SK-N-DZ (cell line): ENCODE measurements around the gene PPP1R14B.
A peak's percentile ranks its signal among the peaks of the same experiment; 100 is the strongest.

ENCODE experiments used
- DNase-seq: peaks from one replicate; pipeline ENCODE4 v3.0.0-alpha.2; 2015; ENCODE audit warnings: low spot score

PPP1R14B gene

DNA sequence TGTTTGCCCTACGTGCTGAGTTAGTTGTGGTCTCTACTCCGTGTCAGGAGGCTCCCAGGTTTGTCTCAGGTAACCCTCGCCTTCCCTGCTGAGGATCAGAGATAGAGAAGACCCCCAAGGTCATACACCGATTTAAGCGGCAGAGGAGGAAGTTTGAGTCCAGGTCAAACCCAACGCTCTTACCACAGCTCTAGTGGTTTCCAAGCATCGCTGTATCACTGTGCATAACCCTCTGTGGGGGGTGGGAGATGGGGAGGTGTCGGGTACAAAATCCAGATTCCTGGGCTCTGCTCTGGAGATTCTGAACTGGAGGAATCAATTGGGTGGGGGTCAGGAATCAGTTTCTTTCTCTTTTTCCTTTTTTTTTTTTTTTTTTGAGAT, 15.8 kb downstream of the PPP1R14B start:
- DNase-seq: no peak

DNA sequence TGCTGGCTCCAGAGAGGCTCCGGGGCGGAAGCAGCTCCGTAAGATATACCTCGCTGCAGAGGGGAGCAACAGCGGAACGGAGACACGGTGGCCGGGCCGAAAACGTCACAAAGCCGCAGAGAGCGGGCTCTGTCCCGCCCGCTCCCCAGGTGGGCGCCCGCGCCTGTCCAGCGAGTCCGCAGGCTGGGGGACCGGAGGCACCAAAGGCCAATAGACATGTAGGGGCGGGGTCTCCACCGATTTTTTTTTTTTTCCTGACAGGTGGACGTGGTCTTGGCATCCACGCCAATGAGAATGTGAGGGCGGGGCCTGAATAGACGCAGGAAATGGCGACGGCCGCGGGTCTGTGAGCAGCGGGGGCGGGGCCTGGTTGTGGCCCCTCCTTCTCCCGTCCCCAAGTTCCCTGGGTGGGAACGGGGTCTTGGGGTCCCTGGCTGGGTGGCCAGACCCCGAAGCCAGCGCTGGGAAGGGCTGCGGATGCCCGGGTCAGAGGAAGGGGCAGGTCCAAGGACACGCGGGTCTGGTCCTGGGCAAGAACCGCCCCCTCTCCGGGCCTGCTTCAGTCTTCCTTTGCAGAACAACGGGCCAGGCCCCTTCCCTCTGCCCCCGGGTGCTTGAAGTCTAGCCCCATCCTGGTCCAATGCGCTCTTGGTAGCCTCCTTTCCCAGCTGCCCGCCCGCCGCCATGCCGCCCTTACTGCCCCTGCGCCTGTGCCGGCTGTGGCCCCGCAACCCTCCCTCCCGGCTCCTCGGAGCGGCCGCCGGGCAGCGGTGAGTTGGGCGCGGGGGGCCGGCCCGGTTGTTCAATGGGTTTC, 16.4 kb downstream of the PPP1R14B start, which contains the start of gene DNAJC4:
Gene DNAJC4 (plus strand): TSS at position 378 of the 814 bp plus-strand sequence. CDS start 307 bp downstream, at position 685.
- peak; percentile 97 for DNase-seq

DNA sequence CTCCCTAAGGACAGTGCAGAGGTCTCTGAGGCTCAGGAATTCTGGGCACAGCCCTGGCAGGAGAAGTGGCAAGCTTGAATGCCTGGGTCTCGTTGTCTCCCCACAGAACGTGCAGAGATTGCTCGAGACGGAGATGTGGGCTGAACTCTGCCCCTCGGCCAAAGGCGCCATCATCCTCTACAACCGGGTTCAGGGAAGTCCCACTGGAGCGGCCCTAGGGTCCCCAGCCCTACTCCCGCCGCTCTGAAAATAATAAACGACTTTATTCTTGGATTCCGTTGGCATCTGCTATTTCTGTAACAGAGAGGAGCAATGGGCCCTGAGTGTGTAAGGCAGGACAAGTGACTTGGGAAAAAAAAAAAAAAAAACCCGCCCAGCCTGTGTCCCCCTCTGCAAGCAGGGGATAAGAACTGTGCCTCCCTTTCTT, 17.0 kb downstream of the PPP1R14B start:
- no peak for DNase-seq

DNA sequence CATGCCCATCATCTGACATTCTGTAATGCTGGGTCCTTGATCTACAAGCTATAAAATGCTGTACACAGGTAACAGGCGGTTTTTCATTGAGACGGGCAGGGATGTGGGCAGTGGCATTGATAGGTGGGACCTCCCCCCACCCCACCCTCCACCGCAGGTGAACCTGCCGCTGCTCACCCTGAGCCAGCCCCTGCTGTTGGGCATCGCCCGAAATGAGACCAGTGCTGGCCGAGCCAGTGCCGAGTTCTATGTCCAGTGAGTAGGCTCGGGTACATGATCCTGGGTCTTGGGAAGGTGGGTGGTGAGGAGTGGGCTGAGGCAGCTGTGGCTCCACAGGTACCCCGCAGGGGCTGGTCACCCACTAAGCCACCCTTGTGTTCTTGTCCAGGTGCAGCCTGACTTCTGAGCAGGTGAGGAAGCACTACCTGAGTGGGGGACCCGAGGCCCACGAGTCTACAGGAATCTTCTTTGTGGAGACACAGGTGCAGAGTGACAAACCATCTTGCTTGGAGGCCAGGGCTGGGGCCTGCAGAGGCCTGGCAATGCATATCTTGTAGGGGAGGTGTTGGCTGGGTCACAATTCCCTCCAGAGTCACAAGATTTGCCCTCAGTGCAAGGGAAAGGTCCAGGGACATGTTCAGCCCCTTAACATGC, 17.5 kb downstream of the PPP1R14B start:
- DNase-seq: no peak

DNA sequence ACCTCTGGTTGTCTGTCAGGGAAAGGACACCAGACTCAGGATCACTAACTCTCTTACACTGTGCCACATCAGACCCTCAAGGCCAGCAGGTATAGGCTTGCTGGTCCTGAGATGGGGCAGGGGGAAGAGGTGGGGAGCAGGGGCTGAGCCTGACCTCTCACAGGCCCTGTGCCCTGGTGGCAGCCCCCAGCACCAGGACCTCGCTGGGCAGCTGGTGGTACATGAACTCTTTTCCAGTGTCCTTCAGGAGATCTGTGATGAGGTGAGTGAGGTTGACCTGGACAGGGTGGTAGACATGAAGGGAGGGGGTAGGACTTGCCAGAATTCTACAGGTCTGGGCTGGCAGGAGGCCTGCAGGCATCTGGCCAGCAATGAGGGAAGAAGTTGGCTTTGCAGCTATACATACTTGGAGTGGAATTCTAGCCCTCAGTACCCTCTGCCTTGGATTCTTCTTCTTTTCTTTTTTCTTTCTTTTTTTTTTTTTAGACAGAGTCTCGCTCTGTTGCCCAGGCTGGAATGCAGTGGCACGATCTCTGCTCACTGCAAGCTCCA, 19.3 kb downstream of the PPP1R14B start:
- DNase-seq: no peak

DNA sequence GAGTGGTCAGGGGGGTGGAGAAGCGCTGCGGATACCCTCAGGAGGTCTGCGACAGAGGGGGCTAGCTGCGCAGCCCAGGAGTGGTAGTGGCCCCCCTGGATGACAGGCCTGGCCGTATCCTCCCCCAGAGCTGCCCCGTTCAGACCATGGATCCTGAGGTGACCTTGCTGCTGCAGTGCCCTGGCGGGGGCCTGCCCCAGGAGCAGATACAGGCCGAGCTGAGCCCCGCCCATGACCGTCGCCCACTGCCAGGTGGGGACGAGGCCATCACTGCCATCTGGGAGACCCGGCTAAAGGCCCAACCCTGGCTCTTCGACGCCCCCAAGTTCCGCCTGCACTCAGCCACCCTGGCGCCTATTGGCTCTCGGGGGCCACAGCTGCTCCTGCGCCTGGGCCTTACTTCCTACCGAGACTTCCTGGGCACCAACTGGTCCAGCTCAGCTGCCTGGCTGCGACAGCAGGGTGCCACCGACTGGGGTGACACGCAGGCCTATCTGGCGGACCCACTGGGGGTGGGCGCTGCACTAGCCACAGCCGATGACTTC, 20.2 kb downstream of the PPP1R14B start:
- DNase-seq: no peak

DNA sequence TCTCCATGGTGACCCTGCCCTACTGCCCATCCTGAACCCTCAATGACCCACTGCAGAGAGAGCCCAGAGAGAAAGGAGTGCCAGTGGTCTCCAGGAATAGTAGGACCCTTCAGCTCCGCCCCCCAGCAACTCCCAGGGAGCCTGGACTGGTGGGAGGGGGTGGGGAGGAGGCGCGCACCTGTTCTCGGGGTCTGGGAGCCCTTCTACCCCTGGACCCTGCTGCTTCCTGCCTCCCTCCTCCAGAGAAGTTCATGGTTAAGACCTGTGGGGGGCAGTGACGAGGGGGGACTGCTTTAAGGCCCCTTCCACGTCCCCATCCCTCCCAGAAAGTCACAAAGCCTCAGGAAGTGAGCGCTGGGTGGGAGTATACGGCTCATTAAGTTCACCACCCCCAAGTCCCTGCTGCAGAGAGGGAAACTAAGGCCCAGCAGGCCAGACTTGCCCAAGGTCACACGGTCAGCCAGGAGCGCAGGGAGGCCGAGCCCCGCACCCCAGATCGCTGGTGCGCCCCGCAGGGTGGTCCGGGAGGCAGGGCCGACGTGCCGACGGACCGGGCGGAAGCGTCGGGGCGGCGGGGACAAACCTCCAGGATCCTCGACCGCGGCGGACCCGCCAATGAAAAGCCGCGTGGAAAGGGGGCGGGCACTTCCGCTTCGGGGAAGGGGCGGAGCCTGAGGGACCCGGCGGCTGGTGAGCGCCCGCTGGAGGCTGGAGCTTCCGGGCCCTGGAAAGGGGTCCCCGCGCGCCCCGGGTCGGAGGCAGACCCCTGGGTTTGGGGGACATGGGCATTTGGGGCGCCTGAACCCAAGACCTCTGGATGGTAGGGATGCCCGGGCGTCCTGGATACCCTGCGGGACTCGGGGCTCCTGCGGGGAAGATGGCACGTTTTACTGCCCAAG, 20.9 kb downstream of the PPP1R14B start, which contains the start of the genes NUDT22 and TRPT1:
Gene NUDT22 (plus strand): TSS at position 667 of the 899 bp plus-strand sequence. CDS start 379 bp downstream, outside the sequence.
Gene TRPT1 (minus strand): TSS at position 579 of the 899 bp plus-strand sequence. CDS start 326 bp downstream, at position 253.
- peak; percentile 82 for DNase-seq

DNA sequence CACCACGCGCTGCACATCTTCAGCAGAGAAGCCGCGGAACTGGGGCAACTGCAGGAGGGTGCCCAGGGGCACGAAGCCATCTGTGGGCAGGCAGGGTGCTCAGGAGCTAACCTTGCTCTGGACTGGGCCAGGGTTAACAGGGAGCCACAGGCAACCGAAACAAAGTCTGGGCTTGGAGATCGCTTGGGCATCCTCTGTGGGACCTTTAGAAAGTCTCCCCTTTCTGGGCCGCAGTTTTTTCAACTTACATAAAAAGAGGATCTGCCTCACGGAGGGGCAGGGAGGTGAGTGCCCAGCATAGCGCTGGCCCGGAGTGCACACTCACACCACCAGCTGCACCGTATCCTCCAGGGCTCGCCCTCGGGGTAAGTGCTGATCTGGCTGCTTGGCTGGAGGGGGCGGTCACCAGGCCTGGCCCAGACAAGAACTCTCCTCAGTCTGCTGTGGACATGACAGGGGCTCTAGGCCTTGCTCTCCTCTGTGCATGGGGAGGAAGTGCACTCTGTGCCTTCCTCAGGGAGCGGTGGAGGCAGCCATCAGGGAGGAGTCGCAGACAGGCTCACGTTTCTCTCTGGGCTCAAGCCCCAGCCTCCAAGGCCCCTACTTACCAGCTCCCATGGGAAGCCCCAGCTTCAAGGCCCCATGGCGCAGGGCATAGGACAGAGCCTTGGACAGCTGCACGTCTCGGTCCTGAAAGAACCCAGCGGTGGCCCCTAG, 21.7 kb downstream of the PPP1R14B start:
- no peak for DNase-seq

DNA sequence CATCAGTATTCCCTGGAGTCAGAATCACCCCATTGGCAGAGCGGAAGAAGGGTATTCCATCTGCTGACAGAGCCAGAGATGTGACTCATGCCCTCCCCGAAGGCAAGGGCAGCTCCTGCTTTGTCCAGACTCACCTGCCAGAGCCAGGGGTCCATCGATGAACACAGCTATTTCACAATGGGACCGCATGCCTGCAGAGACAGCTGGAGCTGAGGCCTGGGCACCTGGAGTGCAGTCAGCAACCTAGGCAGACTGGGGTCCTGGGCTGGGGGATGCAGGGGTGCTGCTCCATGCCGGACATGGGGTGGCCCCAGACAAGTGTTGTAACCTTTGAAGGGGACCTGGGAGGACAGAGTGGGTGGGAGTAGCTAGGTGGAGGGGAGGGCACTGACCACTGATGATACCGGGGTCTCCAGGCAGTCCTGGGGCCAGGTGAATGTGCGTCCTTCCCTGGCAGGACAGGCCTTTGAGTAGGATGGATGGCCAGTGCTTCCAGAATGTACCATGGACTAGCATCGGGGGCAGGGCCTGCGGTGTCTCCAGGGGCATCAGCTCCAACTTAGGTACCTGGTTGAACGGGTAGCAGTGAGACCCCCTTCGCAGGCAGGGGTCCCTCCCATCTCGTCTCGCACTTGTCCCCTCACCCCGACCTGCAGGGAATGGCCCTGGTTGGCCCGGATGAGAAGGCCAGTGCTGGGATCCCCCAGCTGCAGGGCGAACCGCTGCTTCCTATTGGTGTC, 22.4 kb downstream of the PPP1R14B start:
- DNase-seq: no peak

DNA sequence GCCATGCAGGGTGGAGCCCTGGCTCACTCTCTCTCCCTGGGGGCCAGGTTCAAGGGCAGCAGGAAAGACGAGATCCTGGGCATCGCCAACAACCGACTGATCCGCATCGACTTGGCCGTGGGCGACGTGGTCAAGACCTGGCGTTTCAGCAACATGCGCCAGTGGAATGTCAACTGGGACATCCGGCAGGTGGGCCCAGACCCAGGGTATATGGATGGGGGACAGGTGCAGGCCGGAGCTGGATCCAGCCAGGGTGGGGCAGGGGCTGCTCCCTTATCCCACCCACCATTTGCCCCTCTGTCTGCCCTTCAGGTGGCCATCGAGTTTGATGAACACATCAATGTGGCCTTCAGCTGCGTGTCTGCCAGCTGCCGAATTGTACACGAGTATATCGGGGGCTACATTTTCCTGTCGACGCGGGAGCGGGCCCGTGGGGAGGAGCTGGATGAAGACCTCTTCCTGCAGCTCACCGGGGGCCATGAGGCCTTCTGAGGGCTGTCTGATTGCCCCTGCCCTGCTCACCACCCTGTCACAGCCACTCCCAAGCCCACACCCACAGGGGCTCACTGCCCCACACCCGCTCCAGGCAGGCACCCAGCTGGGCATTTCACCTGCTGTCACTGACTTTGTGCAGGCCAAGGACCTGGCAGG, 23.6 kb downstream of the PPP1R14B start:
- no peak for DNase-seq

DNA sequence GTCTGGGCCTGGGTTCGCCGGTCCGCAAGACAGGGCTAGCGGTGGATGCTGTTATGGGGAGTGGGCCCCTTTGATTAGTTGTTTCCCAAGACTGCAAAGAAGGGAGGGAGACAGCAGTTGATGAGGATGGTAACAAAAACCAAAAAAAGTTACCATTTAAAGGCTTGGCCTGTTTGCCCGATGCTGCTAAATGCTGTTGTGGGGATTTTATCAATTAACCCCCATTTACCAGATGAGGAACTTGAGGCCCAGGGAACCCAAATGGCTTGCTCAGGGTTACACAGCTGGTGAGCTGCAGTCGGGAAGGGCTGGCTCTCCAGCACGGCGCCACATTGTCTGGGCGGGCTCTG, 24.1 kb downstream of the PPP1R14B start:
- no peak for DNase-seq

DNA sequence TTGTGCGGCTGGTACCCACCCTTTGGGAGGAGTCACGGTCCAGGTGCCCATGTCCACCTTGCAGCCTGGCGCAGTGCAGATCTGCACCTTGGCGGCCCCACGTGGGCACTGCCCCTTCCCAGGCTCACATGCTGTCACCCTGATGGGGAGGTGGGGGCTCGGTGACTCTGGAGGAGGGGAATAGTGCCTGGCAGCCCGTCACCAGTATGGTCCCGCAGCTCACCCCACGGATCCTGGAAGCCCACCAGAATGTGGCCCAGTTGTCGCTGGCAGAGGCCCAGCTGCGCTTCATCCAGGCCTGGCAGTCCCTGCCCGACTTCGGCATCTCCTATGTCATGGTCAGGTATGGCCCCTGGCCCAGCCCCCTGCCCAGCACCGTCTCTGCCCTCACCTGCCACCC, 25.9 kb downstream of the PPP1R14B start:
- DNase-seq: no peak

DNA sequence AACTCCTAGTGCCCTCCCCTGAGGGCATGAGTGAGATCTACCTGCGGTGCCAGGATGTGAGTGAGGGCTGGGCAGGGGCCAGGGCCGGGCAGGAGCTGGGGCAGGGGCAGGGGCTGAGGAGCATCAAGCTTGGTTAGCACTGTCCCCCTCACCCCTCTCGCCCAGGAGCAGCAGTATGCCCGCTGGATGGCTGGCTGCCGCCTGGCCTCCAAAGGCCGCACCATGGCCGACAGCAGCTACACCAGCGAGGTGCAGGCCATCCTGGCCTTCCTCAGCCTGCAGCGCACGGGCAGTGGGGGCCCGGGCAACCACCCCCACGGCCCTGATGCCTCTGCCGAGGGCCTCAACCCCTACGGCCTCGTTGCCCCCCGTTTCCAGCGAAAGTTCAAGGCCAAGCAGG, 26.5 kb downstream of the PPP1R14B start:
- no peak for DNase-seq

DNA sequence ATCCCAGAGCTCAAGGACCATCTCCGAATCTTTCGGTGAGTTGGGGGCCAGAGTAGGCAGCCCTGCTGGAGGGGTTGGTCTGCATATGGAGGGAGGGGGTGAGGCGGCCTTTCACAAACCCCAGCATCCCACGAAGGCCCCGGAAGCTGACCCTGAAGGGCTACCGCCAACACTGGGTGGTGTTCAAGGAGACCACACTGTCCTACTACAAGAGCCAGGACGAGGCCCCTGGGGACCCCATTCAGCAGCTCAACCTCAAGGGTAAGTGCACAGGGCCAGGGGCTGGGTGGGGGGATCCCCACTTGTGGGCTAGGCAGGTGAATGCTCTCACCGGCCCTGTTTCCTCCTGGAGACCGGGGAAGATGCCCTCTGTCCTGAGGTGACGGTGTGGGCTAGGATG, 27.0 kb downstream of the PPP1R14B start:
- no peak for DNase-seq

DNA sequence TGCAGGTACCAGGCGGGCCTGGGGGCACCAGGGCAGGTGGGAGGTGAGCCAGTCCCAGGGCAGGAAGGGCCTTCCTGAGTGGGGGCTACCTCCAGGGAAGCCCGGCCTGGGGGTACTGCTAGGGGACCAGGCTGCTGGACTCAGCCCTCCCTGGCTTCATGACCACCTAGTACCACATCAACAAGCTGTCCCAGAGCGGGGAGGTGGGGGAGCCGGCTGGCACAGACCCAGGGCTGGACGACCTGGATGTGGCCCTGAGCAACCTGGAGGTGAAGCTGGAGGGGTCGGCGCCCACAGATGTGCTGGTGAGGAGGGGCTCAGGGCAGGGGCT, 27.4 kb downstream of the PPP1R14B start:
- no peak for DNase-seq

DNA sequence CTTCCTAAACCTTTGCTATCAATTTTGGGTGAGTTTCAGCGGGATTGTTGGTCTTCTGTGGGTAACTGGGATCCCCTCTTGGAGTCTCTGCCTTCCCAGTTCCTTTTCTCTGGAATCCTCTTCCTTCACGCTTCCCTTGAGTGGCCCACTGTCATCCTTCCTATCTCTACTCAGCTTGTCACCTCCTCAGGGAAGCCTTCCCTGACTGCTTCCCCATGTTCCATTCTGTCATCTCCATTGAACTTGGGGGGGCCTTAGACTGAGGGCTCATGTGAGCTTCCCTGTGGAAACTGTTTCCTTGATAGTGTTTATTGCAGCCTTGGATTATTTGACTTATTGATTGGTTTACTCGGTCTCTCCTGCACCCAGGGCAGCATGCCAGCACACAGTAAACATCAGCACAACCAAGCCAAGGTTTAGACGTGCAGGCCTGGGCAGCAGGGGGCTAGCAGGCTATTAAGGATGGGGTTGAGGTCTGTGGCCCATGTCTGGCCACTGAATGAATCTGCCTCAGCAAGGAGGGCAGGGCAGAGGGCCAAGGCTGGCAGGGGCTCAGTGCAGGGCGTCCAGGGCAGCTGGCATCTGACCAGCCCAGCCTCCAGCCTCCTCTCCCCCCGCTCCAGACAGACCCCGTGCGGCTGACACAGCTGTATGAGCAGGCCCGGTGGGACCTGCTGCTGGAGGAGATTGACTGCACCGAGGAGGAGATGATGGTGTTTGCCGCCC, 28.0 kb downstream of the PPP1R14B start:
- DNase-seq: no peak

DNA sequence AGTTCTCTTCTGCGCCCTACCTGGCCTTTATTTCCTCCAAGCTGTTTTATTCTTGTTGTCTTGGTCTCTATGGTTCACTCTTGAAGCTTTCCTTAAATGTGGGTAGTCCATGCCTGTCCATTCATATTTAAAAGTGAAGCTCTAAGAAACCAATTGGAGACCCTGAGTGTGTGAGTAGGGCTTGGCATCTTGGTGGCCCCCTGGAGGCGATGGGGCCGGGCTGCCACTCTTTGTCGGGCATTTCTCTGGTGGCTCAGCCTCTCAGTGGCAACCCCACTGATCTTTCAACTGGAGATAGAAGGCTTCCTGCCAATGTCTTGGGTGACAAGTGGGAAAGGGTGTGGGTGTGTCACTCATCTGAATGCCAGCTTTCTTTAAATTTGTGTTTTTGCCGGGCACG, 29.9 kb downstream of the PPP1R14B start:
- DNase-seq: no peak

DNA sequence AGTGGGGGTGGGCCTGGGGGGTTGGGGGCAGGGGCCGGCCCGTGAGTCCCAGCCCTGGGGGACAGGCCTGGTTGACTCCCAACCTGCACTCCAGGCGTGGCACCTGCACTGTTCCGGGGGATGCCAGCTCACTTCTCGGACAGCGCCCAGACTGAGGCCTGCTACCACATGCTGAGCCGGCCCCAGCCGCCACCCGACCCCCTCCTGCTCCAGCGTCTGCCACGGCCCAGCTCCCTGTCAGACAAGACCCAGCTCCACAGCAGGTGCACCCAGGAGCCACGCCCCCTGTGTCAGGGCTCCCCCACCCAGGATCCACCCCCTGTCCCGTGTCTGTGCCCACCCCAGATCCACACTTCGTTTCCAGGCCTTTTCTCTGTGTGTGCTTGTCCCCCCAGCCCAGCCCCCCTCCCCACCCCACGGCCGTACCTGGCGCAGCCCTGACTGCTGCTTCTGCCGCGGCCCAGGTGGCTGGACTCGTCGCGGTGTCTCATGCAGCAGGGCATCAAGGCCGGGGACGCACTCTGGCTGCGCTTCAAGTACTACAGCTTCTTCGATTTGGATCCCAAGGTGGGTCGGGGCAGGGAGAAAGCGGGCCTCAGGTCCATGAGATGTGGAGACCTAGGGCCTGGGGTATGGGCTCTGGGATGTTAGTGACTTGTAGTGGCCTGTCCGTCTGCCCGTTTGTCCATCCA, 35.4 kb downstream of the PPP1R14B start:
- DNase-seq: no peak
